ENCODE measurements around the gene EIF3I.

GRCh38 chr1:32172621-32173245 lies 49.5 kb upstream of the EIF3I start:
- no peak for TF ChIP-seq EP300 (IDR thresholded peaks at IDR 0.05)
- TF ChIP-seq, protein P1, sequence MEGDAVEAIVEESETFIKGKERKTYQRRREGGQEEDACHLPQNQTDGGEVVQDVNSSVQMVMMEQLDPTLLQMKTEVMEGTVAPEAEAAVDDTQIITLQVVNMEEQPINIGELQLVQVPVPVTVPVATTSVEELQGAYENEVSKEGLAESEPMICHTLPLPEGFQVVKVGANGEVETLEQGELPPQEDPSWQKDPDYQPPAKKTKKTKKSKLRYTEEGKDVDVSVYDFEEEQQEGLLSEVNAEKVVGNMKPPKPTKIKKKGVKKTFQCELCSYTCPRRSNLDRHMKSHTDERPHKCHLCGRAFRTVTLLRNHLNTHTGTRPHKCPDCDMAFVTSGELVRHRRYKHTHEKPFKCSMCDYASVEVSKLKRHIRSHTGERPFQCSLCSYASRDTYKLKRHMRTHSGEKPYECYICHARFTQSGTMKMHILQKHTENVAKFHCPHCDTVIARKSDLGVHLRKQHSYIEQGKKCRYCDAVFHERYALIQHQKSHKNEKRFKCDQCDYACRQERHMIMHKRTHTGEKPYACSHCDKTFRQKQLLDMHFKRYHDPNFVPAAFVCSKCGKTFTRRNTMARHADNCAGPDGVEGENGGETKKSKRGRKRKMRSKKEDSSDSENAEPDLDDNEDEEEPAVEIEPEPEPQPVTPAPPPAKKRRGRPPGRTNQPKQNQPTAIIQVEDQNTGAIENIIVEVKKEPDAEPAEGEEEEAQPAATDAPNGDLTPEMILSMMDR (IDR thresholded peaks at IDR 0.05) = no peak
